Measurements from ENCODE around the gene SOS2. TPM values are rescaled to one million over a fixed set of nuclear protein-coding genes. Genes with fewer than 3 reads are reported as not detected.

SOS2 gene
- total and polyA plus RNA-seq, 2 of the 8 experiments (the other 6 are each of a cell fraction or from before 2014, with no cell fraction given): 2.8 to 12.7 TPM

GRCh38 chr14:50218501-50218900 is 12.9 kb downstream of the SOS2 start:
- Histone ChIP-seq H3K4me1 (replicated peaks in 1 of 4; ENCODE audit: control insufficient read depth in 3 of 4, insufficient read depth in 4 of 4, low read length in 3 of 4) (no peaks in the 10 kb centered on the region; a peak in 1 of 7 replicates), H4K20me1 (replicated peaks in 1 of 2; ENCODE audit: control insufficient read depth in 1 of 2, insufficient read depth in 2 of 2, low read length in 2 of 2) (peaks cover 0 to 1% of the 10 kb centered on the region in 2 experiments), H4K8ac (ENCODE audit: extremely low read depth, insufficient read depth, low read length) (no peak overlapping the region; the same call in 1 of the 2 replicates), H3K36me3 (ENCODE audit: control insufficient read depth in 2 of 4, insufficient read depth in 4 of 4, low read length in 3 of 4) (no peaks in the 10 kb centered on the region), H3K27ac (ENCODE audit: low read depth, low read length) (no peak overlapping the region), H3K23me2 (ENCODE audit: low read depth, low read length) (peaks cover 3% of the 10 kb centered on the region; the same call in 1 of the 2 replicates), H4K91ac (replicated peaks; ENCODE audit: insufficient read length, low read length) (no peak overlapping the region), H2BK5ac (ENCODE audit: low read depth, low read length) (no peak overlapping the region), H2AK5ac (ENCODE audit: low read depth, low read length) (no peak overlapping the region), H3K79me1 (ENCODE audit: low read depth, low read length) (no peaks in the 10 kb centered on the region), H3K9ac (replicated peaks in 1 of 4; ENCODE audit: extremely low read depth in 1 of 4, low read depth in 3 of 4, low read length in 3 of 4) (no peak overlapping the region), H4K5ac (ENCODE audit: insufficient read length, low read depth, low read length) (no peak overlapping the region), H3K14ac (ENCODE audit: insufficient read length) (no peak overlapping the region), H2BK20ac (ENCODE audit: low read length) (no peak overlapping the region), H3K4me3 (ENCODE audit: extremely low read depth in 1 of 4, insufficient read depth in 2 of 4, low read depth in 3 of 4, low read length in 4 of 4) (no peak overlapping the region), H3K27me3 (replicated peaks in 1 of 4; ENCODE audit: control insufficient read depth in 3 of 4, extremely low read depth in 1 of 4, insufficient read depth in 3 of 4, low read length in 3 of 4) (no peaks in the 10 kb centered on the region), H3K79me2 (ENCODE audit: control insufficient read depth in 1 of 2, insufficient read depth in 2 of 2, low read length in 2 of 2) (peaks cover 0 to 3% of the 10 kb centered on the region in 2 experiments; a peak in 2 of 4 replicates), H3K9me3 (ENCODE audit: insufficient read depth in 2 of 2, low read depth in 1 of 2, low read length in 1 of 2) (no peaks in the 10 kb centered on the region), H3K56ac (replicated peaks; ENCODE audit: insufficient read length, low read depth, low read length) (no peak overlapping the region), H3K18ac (ENCODE audit: extremely low read depth, low read length) (no peak overlapping the region), H3K4ac (replicated peaks; ENCODE audit: insufficient read length, low read depth, low read length) (no peak overlapping the region), H2BK120ac (replicated peaks; ENCODE audit: low read depth, low read length) (no peak overlapping the region), H2BK15ac (ENCODE audit: low read length) (no peak overlapping the region), H2AFZ (ENCODE audit: low read length) (no peak overlapping the region), H3K4me2 (ENCODE audit: insufficient read depth in 1 of 2, low read depth in 2 of 2, low read length in 2 of 2) (no peak overlapping the region), H2BK12ac (ENCODE audit: low read depth, low read length) (no peak overlapping the region), H3K23ac (ENCODE audit: insufficient read length) (no peak overlapping the region)
- 95% methylated on average over 5 of the region's 5 CpGs; no CpG with 5 or more reads in 1 of the 2 experiments for WGBS, 2 experiments (ENCODE audit: extremely low coverage in 1 of 2, insufficient coverage in 1 of 2, insufficient read length in 1 of 2, insufficient replicate concordance in 2 of 2, low coverage in 1 of 2, low lambda C conversion rate in 2 of 2, missing lambda C conversion rate in 1 of 2)
- no peak for DNase-seq (ENCODE audit: low read depth in 1 of 2, low spot score in 2 of 2)
- POLR2A ChIA-PET (ENCODE audit: partially characterized antibody): interaction anchor here (1.4 to 1.6 kb wide), 2 partner anchors 10 to 13 kb away, joined by 3 to 4 read pairs; partner anchors contain the start of gene SOS2
- CTCF ChIA-PET (ENCODE audit: partially characterized antibody): interaction anchor here (0.6 to 1.0 kb wide), 2 partner anchors 79 to 365 kb away, joined by 3 read pairs; no protein-coding TSS in a partner anchor
- no peak for FAIRE-seq
- no peak for TF ChIP-seq RNF2 (IDR thresholded peaks at IDR 0.05; ENCODE audit: borderline replicate concordance, low read depth, low read length, missing control alignments, poor library complexity, severe bottlenecking)
- no peak for TF ChIP-seq KDM1A (IDR thresholded peaks at IDR 0.05; ENCODE audit: borderline replicate concordance, low read length)
- no peak for TF ChIP-seq YY1 (IDR thresholded peaks at IDR 0.05; ENCODE audit: low read depth, low read length)
- TF ChIP-seq EZH2 (IDR thresholded peaks at IDR 0.05; ENCODE audit: low read depth, low read length, severe bottlenecking): no peak
- TF ChIP-seq CHD1 (IDR thresholded peaks at IDR 0.05; ENCODE audit: low read depth, low read length): no peak
- TF ChIP-seq RBBP5 (IDR thresholded peaks at IDR 0.05; ENCODE audit: borderline replicate concordance, low read depth, low read length): no peak
- TF ChIP-seq ZNF274 (IDR thresholded peaks at IDR 0.05; ENCODE audit: borderline replicate concordance, extremely low read depth, low read length): no peak
- no peak for TF ChIP-seq KDM4A (IDR thresholded peaks at IDR 0.05; ENCODE audit: low read depth, low read length, severe bottlenecking)
- TF ChIP-seq E2F6 (IDR thresholded peaks at IDR 0.05): no peak
- no peak for TF ChIP-seq TAF1 (IDR thresholded peaks at IDR 0.05; ENCODE audit: low read depth, low read length)

Data from H1 (cell line).